Measurements from ENCODE around the gene ZNF653. TPM values are rescaled to one million over a fixed set of nuclear protein-coding genes. Genes with fewer than 3 reads are reported as not detected.

The ZNF653 gene
- total and polyA plus RNA-seq, 2 donors (not counting 1 experiment from before 2014, with no cell fraction given), result 24.2 to 26.2 TPM

- CTCF ChIA-PET, result interaction anchor here (1.2 to 1.5 kb wide), 2 partner anchors 106 to 193 kb away, joined by 4 read pairs; no protein-coding TSS in a partner anchor
- no peak for ATAC-seq (ENCODE audit: low read depth)
- Histone ChIP-seq H3K9ac (ENCODE audit: low read length) (no peak overlapping the region), H3K36me3 (replicated peaks in 1 of 2; ENCODE audit: control extremely low read depth in 1 of 2, control insufficient read depth in 1 of 2, extremely low read depth in 1 of 2, insufficient read depth in 2 of 2, low read length in 1 of 2) (peaks cover 0 to 5% of the 10 kb centered on the region in 2 experiments), H2AFZ (ENCODE audit: insufficient read depth, low read depth, low read length, poor library complexity, severe bottlenecking) (no peak overlapping the region), H4K20me1 (ENCODE audit: control insufficient read depth, insufficient read depth, low read length, poor library complexity, severe bottlenecking) (no peaks in the 10 kb centered on the region), H3K27me3 (replicated peaks in 1 of 4; ENCODE audit: control extremely low read depth in 1 of 4, control insufficient read depth in 3 of 4, insufficient read depth in 4 of 4, low read length in 3 of 4) (peaks cover 0 to 12% (median 7%) of the 10 kb centered on the region in 4 experiments), H3K9me3 (ENCODE audit: control extremely low read depth in 1 of 3, control insufficient read depth in 2 of 3, insufficient read depth in 1 of 3, low read length in 2 of 3) (peaks cover 0 to 10% (median 0%) of the 10 kb centered on the region in 3 donors), H3K79me2 (ENCODE audit: control insufficient read depth, insufficient read depth, low read length) (no peaks in the 10 kb centered on the region), H3K4me1 (ENCODE audit: control insufficient read depth in 2 of 2, insufficient read depth in 2 of 2, low read length in 2 of 2) (peaks cover 13 to 14% of the 10 kb centered on the region in 2 donors), H3K4me3 (ENCODE audit: control extremely low read depth in 1 of 5, extremely low read depth in 1 of 5, insufficient read depth in 1 of 5, low read depth in 2 of 5, low read length in 4 of 5) (no peak overlapping the region), H3K4me2 (replicated peaks; ENCODE audit: low read depth, low read length, poor library complexity, severe bottlenecking) (no peak overlapping the region), H3K27ac (ENCODE audit: low read length in 2 of 2) (no peak overlapping the region)
- Mint-ChIP-seq H3K27me3 (peaks cover 12% of the 10 kb centered on the region), H3K4me3 (no peak overlapping the region), H3K4me1 (peaks cover 11% of the 10 kb centered on the region), H3K27ac (no peak overlapping the region), H3K9me3 (ENCODE audit: insufficient read depth) (no peaks in the 10 kb centered on the region)
- POLR2A ChIA-PET, result no interaction called here
- TF ChIP-seq CTCF (IDR thresholded peaks at IDR 0.05) (no peak), EZH2 (IDR thresholded peaks at IDR 0.05; ENCODE audit: borderline replicate concordance, insufficient read depth, low read depth, low read length, poor library complexity, severe bottlenecking) (no peak)
- intact Hi-C loops (cut with micrococcal nuclease), result no loop called here
- DNase-seq, result no peak
- WGBS (ENCODE audit: insufficient coverage), result 96% methylated on average over 45 of the region's 45 CpGs
These were observed 18.8 kb downstream of the ZNF653 start for GRCh38 chr19:11486661-11487503.
